ENCODE measurements around the gene CHAT.

The CHAT gene

GRCh38 chr10:49613165-49613881, 514 bp upstream of the CHAT start:
- H3K18ac ChIP-seq (ENCODE audit: low read depth in 1 of 2, low read length in 2 of 2), result no peak overlapping the region
- H2BK5ac ChIP-seq (ENCODE audit: low read depth, low read length, poor library complexity, severe bottlenecking), result no peak overlapping the region
- H2BK120ac ChIP-seq (ENCODE audit: low read depth, low read length), result no peak overlapping the region
- H3K4me3 ChIP-seq (ENCODE audit: insufficient read depth in 1 of 2, low read depth in 1 of 2, low read length in 2 of 2), result no peak overlapping the region
- no peak overlapping the region for H4K91ac ChIP-seq (ENCODE audit: low read length)
- H2BK15ac ChIP-seq (ENCODE audit: low read depth, poor library complexity, severe bottlenecking), result no peak overlapping the region
- H3K27me3 ChIP-seq (ENCODE audit: control insufficient read depth in 1 of 2, insufficient read depth in 1 of 2, low read length in 2 of 2), result peaks cover 90 to 94% of the 10 kb centered on the region in 2 experiments
- peaks cover 25% of the 10 kb centered on the region for H3K4me1 ChIP-seq (ENCODE audit: control insufficient read depth, insufficient read depth, low read depth, low read length)
- H3K36me3 ChIP-seq (ENCODE audit: control insufficient read depth in 1 of 2, insufficient read depth in 2 of 2, low read depth in 1 of 2, low read length in 2 of 2), result peaks cover 0 to 5% of the 10 kb centered on the region in 2 experiments
- no peak overlapping the region for H3K23ac ChIP-seq (ENCODE audit: low read length in 2 of 2)
- H4K8ac ChIP-seq (ENCODE audit: low read length), result no peak overlapping the region
- H2AFZ ChIP-seq (ENCODE audit: low read depth, low read length), result no peak overlapping the region
- no peak overlapping the region for H3K4ac ChIP-seq (ENCODE audit: low read depth in 1 of 2, low read length in 2 of 2)
- 9% methylated on average over 22 of the region's 23 CpGs for WGBS
- no peak overlapping the region for H2AK5ac ChIP-seq (ENCODE audit: low read length, severe bottlenecking)
- no peak overlapping the region for H2BK12ac ChIP-seq (ENCODE audit: low read length in 2 of 2)
- no peak overlapping the region for H3K14ac ChIP-seq (ENCODE audit: low read length in 2 of 2)
- H3K79me1 ChIP-seq (replicated peaks; ENCODE audit: low read length, poor library complexity, severe bottlenecking), result no peaks in the 10 kb centered on the region
- H3K27ac ChIP-seq (ENCODE audit: low read length, poor library complexity, severe bottlenecking), result no peak overlapping the region
- no peak overlapping the region for H3K9ac ChIP-seq (ENCODE audit: low read length)
- peaks cover 4% of the 10 kb centered on the region for H3K9me3 ChIP-seq (ENCODE audit: control insufficient read depth, low read length)
- DNase-seq, result no peak
- H3K4me2 ChIP-seq (ENCODE audit: low read length, poor library complexity, severe bottlenecking), result no peak overlapping the region

GRCh38 chr10:49614242-49615198, 683 bp downstream of the CHAT start:
- no peak overlapping the region for H2AFZ ChIP-seq (ENCODE audit: low read depth, low read length)

GRCh38 chr10:49615213-49615612, 1.4 kb downstream of the CHAT start:
- no peak overlapping the region for H3K4me2 ChIP-seq (ENCODE audit: low read length, poor library complexity, severe bottlenecking)
- H2AK5ac ChIP-seq (ENCODE audit: low read length, severe bottlenecking), result no peak overlapping the region
- H4K8ac ChIP-seq (ENCODE audit: low read length), result no peak overlapping the region
- H3K79me1 ChIP-seq (replicated peaks; ENCODE audit: low read length, poor library complexity, severe bottlenecking), result no peaks in the 10 kb centered on the region
- no peak overlapping the region for H3K23ac ChIP-seq (ENCODE audit: low read length in 2 of 2)
- H3K27ac ChIP-seq (ENCODE audit: low read length, poor library complexity, severe bottlenecking), result no peak overlapping the region
- no peak overlapping the region for H3K4ac ChIP-seq (ENCODE audit: low read depth in 1 of 2, low read length in 2 of 2)
- peaks cover 94 to 95% of the 10 kb centered on the region in 2 experiments for H3K27me3 ChIP-seq (ENCODE audit: control insufficient read depth in 1 of 2, insufficient read depth in 1 of 2, low read length in 2 of 2)
- no peak overlapping the region for H2BK15ac ChIP-seq (ENCODE audit: low read depth, poor library complexity, severe bottlenecking)
- no peak overlapping the region for H2BK12ac ChIP-seq (ENCODE audit: low read length in 2 of 2)
- no peak overlapping the region for H2AFZ ChIP-seq (ENCODE audit: low read depth, low read length)
- no peak overlapping the region for H3K14ac ChIP-seq (ENCODE audit: low read length in 2 of 2)
- no peak overlapping the region for H4K91ac ChIP-seq (ENCODE audit: low read length)
- H3K9me3 ChIP-seq (ENCODE audit: control insufficient read depth, low read length), result peaks cover 4% of the 10 kb centered on the region
- WGBS, result 75% methylated on average over 5 of the region's 5 CpGs
- H3K9ac ChIP-seq (ENCODE audit: low read length), result no peak overlapping the region
- DNase-seq, result no peak
- no peak overlapping the region for H2BK120ac ChIP-seq (ENCODE audit: low read depth, low read length)
- H2BK5ac ChIP-seq (ENCODE audit: low read depth, low read length, poor library complexity, severe bottlenecking), result no peak overlapping the region
- H3K4me3 ChIP-seq (ENCODE audit: insufficient read depth in 1 of 2, low read depth in 1 of 2, low read length in 2 of 2), result no peak overlapping the region
- H3K36me3 ChIP-seq (ENCODE audit: control insufficient read depth in 1 of 2, insufficient read depth in 2 of 2, low read depth in 1 of 2, low read length in 2 of 2), result peaks cover 0 to 5% of the 10 kb centered on the region in 2 experiments
- H3K4me1 ChIP-seq (ENCODE audit: control insufficient read depth, insufficient read depth, low read depth, low read length), result peaks cover 15% of the 10 kb centered on the region
- H3K18ac ChIP-seq (ENCODE audit: low read depth in 1 of 2, low read length in 2 of 2), result no peak overlapping the region

More at GRCh38 chr10:49614242-49615198, 683 bp downstream of the CHAT start:
- no peak overlapping the region for H4K8ac ChIP-seq (ENCODE audit: low read length)
- H3K4me2 ChIP-seq (ENCODE audit: low read length, poor library complexity, severe bottlenecking), result no peak overlapping the region
- H3K4me3 ChIP-seq (ENCODE audit: insufficient read depth in 1 of 2, low read depth in 1 of 2, low read length in 2 of 2), result no peak overlapping the region
- no peak overlapping the region for H3K27ac ChIP-seq (ENCODE audit: low read length, poor library complexity, severe bottlenecking)
- H3K23ac ChIP-seq (ENCODE audit: low read length in 2 of 2), result no peak overlapping the region
- peaks cover 19% of the 10 kb centered on the region for H3K4me1 ChIP-seq (ENCODE audit: control insufficient read depth, insufficient read depth, low read depth, low read length)
- no peak overlapping the region for H4K91ac ChIP-seq (ENCODE audit: low read length)
- no peak overlapping the region for H2BK5ac ChIP-seq (ENCODE audit: low read depth, low read length, poor library complexity, severe bottlenecking)
- H2BK15ac ChIP-seq (ENCODE audit: low read depth, poor library complexity, severe bottlenecking), result no peak overlapping the region
- no peak overlapping the region for H2BK120ac ChIP-seq (ENCODE audit: low read depth, low read length)
- H3K14ac ChIP-seq (ENCODE audit: low read length in 2 of 2), result no peak overlapping the region
- H3K18ac ChIP-seq (ENCODE audit: low read depth in 1 of 2, low read length in 2 of 2), result no peak overlapping the region
- peaks cover 0 to 5% of the 10 kb centered on the region in 2 experiments for H3K36me3 ChIP-seq (ENCODE audit: control insufficient read depth in 1 of 2, insufficient read depth in 2 of 2, low read depth in 1 of 2, low read length in 2 of 2)
- H3K27me3 ChIP-seq (ENCODE audit: control insufficient read depth in 1 of 2, insufficient read depth in 1 of 2, low read length in 2 of 2), result peaks cover 90 to 91% of the 10 kb centered on the region in 2 experiments
- peaks cover 4% of the 10 kb centered on the region for H3K9me3 ChIP-seq (ENCODE audit: control insufficient read depth, low read length)
- no peak for DNase-seq
- H2BK12ac ChIP-seq (ENCODE audit: low read length in 2 of 2), result no peak overlapping the region
- WGBS, result 12% methylated on average over 32 of the region's 49 CpGs
- H3K79me1 ChIP-seq (replicated peaks; ENCODE audit: low read length, poor library complexity, severe bottlenecking), result no peaks in the 10 kb centered on the region
- H2AK5ac ChIP-seq (ENCODE audit: low read length, severe bottlenecking), result no peak overlapping the region
- no peak overlapping the region for H3K4ac ChIP-seq (ENCODE audit: low read depth in 1 of 2, low read length in 2 of 2)
- H3K9ac ChIP-seq (ENCODE audit: low read length), result no peak overlapping the region

GRCh38 chr10:49615721-49616120, 1.9 kb downstream of the CHAT start:
- no peak overlapping the region for H3K4ac ChIP-seq (ENCODE audit: low read depth in 1 of 2, low read length in 2 of 2)
- H3K79me1 ChIP-seq (replicated peaks; ENCODE audit: low read length, poor library complexity, severe bottlenecking), result no peaks in the 10 kb centered on the region
- WGBS, result 61% methylated on average over 2 of the region's 5 CpGs
- no peak overlapping the region for H4K91ac ChIP-seq (ENCODE audit: low read length)
- no peak overlapping the region for H3K9ac ChIP-seq (ENCODE audit: low read length)
- H2BK5ac ChIP-seq (ENCODE audit: low read depth, low read length, poor library complexity, severe bottlenecking), result no peak overlapping the region
- no peak overlapping the region for H2AK5ac ChIP-seq (ENCODE audit: low read length, severe bottlenecking)
- H3K23ac ChIP-seq (ENCODE audit: low read length in 2 of 2), result no peak overlapping the region
- H2AFZ ChIP-seq (ENCODE audit: low read depth, low read length), result no peak overlapping the region
- H3K4me1 ChIP-seq (ENCODE audit: control insufficient read depth, insufficient read depth, low read depth, low read length), result peaks cover 10% of the 10 kb centered on the region
- peaks cover 4% of the 10 kb centered on the region for H3K9me3 ChIP-seq (ENCODE audit: control insufficient read depth, low read length)
- H3K36me3 ChIP-seq (ENCODE audit: control insufficient read depth in 1 of 2, insufficient read depth in 2 of 2, low read depth in 1 of 2, low read length in 2 of 2), result peaks cover 0 to 5% of the 10 kb centered on the region in 2 experiments
- H4K8ac ChIP-seq (ENCODE audit: low read length), result no peak overlapping the region
- H3K27me3 ChIP-seq (ENCODE audit: control insufficient read depth in 1 of 2, insufficient read depth in 1 of 2, low read length in 2 of 2), result peaks cover 90 to 96% of the 10 kb centered on the region in 2 experiments
- no peak overlapping the region for H2BK120ac ChIP-seq (ENCODE audit: low read depth, low read length)
- no peak overlapping the region for H3K14ac ChIP-seq (ENCODE audit: low read length in 2 of 2)
- no peak overlapping the region for H3K18ac ChIP-seq (ENCODE audit: low read depth in 1 of 2, low read length in 2 of 2)
- H2BK12ac ChIP-seq (ENCODE audit: low read length in 2 of 2), result no peak overlapping the region
- no peak overlapping the region for H3K4me2 ChIP-seq (ENCODE audit: low read length, poor library complexity, severe bottlenecking)
- H2BK15ac ChIP-seq (ENCODE audit: low read depth, poor library complexity, severe bottlenecking), result no peak overlapping the region
- H3K27ac ChIP-seq (ENCODE audit: low read length, poor library complexity, severe bottlenecking), result no peak overlapping the region
- no peak for DNase-seq
- no peak overlapping the region for H3K4me3 ChIP-seq (ENCODE audit: insufficient read depth in 1 of 2, low read depth in 1 of 2, low read length in 2 of 2)

All from mesenchymal stem cell (in vitro differentiated cells and primary cell).